Retinal pigment epithelial cell (primary cell): ENCODE data around the gene CHCHD6.

Experiments used
- DNase-seq: peaks from one replicate; pipeline ENCODE4 v3.0.0-alpha.2; 2010; ENCODE audit warnings: low read depth
- H3K4me3 ChIP-seq: 2 replicates; pipeline ENCODE4 v1.5.1; 2011; ENCODE audit warnings: mild to moderate bottlenecking, low read length, control low read depth, moderate library complexity
- TF ChIP-seq, protein P1 (sequence below): conservative IDR thresholded peaks from 2 replicates; pipeline ENCODE4 v1.5.1; 2011; ENCODE audit warnings: low read depth, low read length, control low read depth, inconsistent platforms

The CHCHD6 gene

GRCh38 chr3:126672741-126673140 lies 31.3 kb upstream of the CHCHD6 start:
- no peak overlapping the region for H3K4me3 ChIP-seq
- TF ChIP-seq, protein P1, sequence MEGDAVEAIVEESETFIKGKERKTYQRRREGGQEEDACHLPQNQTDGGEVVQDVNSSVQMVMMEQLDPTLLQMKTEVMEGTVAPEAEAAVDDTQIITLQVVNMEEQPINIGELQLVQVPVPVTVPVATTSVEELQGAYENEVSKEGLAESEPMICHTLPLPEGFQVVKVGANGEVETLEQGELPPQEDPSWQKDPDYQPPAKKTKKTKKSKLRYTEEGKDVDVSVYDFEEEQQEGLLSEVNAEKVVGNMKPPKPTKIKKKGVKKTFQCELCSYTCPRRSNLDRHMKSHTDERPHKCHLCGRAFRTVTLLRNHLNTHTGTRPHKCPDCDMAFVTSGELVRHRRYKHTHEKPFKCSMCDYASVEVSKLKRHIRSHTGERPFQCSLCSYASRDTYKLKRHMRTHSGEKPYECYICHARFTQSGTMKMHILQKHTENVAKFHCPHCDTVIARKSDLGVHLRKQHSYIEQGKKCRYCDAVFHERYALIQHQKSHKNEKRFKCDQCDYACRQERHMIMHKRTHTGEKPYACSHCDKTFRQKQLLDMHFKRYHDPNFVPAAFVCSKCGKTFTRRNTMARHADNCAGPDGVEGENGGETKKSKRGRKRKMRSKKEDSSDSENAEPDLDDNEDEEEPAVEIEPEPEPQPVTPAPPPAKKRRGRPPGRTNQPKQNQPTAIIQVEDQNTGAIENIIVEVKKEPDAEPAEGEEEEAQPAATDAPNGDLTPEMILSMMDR, result no peak
- no peak for DNase-seq

DNA sequence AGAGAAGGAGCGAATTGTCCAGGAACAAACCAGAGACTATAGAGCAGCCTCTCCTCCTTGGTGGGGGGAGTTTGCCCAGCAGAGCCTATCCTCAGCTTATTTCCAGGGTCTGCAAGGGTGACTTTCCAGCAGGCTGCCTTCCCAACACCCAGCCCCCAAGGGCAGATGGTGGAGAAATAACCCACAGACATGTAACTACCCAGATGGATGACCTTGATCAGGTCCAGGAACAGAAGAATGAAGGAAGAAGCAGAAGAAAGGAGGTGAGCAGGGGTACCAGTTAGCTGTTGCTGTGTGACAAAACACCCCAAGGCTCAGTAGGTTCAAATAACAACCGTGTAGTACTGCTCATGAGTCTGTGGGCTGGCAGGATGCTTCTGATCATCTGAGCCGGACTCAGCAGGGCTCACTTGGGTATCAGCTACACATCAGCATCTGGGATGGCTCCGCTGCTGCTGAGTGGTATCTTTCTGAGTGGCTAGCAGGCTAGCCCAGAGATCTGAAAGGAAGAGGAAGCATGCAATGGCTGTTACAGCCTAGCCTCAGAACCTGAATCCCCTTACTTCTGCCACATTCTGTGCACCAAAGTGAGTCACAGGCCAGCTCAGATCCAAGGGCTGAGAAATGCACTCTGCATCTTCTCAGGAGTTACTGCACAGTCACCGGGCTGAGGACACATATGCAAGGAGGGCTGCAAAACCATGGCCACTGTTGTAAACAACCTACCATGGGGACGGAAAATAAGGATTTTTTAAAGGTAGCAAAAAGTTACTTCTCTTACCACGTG lies 26.9 kb upstream of the CHCHD6 start:
- DNase-seq, result no peak
- TF ChIP-seq, protein P1, result no peak

DNA sequence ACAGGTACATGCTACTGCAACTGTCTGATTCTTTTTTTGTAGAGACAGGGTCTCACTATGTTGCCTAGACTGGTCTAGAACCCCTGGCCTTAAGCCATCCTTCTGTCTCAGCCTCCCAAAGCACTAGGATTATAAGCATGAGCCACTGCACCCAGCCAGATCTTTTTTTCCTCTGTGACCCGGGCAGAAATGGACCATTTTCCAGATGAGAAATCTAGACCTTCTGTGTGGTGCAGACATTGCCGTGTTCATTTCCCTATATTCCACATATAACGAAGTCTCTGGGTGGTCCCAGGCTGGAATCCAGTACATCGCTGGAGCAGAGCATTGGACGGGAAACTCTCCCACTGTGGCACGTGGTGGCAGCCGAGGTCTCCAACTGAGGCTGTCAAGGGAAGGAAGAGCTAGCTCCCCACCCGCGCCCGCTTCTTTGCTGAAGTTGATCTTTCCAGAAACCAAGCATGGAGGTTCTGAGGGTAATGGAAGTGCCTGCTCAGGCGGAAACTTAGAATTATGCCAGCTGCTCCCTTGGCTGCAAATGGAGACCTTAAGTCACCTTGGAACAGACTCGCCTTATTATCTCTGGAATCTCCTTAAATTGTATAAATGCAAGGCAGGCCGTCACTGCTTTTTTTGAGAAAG lies 26.1 kb upstream of the CHCHD6 start:
- TF ChIP-seq, protein P1, result no peak
- no peak for DNase-seq
- no peak overlapping the region for H3K4me3 ChIP-seq

More for the DNA sequence above, 26.9 kb upstream of the CHCHD6 start:
- no peak overlapping the region for H3K4me3 ChIP-seq

DNA sequence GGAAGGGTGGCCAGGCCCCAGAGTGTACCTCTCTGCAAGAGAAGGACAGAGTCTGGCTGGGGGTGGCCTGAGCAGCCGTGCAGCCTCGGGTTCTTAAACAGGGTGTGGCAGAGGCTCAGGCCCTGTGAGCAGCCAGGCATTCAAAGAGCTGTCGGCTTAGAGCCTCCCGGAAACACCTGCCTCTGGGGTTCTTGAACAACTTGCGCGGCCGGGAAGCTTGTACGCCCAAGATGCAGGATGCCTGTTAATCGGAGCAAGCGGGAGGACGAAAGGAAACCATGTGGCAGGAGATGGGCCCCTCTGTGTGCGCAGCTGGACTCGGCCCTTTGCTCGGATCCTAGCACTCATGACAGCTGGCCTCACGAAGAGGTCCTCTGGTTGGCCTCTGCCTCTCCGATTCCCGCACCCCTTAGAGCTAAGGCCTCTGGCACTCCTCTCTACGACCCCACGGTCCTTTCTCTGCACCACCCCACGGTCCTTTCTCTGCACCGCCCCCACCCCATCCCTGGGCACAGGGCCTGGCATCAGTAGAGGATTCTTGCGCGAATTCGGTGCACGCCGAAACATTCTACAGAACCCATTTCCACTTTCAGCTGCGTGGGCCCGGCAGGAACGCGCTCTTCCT lies 25.2 kb upstream of the CHCHD6 start:
- TF ChIP-seq, protein P1, result no peak
- DNase-seq, result no peak
- no peak overlapping the region for H3K4me3 ChIP-seq

- TF ChIP-seq, protein P1, result peak; percentile 91
- DNase-seq, result no peak
- H3K4me3 ChIP-seq, result no peak overlapping the region
Measured at GRCh38 chr3:126679318-126679751, 24.7 kb upstream of the CHCHD6 start.

DNA sequence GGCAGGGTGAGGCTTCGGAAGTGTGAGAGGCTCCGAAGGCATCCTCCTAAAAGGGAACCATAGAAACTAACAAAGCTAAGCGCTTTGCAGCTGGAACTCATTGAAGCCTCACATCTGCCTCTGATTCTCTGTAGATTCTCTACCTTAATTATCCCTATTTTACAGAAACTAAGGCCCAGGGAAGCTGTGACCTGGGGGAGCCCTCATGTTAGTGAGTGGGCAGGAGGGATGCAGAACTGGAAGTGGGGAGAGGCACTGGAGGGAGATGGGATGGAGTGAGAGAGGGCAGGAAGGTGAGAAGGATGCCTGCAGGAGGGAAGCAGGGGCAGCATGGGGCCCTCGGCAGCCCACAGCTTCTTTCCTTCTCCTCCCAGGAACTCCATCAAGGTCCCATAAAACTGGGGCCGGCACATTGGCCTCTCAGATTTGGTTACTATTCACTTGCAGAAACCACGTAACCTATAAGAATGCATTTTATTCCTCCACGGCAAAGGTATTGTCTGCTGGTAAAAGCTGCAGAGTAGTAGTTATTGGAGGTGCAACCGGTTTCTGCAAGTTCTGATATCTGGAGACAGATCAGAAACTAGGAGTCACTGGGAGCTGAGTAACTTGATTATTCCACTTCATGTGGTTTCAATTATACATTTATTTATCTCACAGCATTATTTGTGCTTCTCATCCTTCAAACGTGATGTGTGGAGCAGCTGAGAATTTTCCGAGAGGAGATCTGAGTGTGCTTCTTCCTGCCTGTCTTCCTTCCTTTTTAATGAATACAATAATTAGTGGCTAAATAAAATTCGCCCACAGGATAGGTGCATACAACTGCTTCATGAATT lies 24.0 kb upstream of the CHCHD6 start:
- DNase-seq, result no peak
- no peak overlapping the region for H3K4me3 ChIP-seq
- TF ChIP-seq, protein P1, result no peak
